ENCODE measurements around the gene RNPEPL1.

Gene RNPEPL1

DNA sequence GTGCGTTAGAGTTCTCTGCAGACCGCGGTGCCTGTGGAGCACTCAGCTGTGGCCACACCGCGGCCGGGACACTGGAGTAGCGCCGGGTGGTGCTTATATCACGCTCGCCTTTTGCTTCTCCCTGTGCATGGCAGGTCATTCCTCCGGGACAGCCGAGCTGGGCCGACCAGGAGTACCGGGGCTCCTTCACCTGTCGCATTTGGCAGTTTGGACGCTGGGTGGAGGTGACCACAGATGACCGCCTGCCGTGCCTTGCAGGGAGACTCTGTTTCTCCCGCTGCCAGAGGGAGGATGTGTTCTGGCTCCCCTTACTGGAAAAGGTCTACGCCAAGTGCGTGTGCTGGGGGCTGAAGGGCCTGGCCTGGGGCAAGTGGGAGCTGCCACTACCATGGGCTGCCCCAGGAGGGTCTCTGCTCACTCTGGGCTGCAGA, 22.4 kb downstream of the RNPEPL1 start:
- no peak for DNase-seq (ENCODE audit: low read depth, low spot score)

DNA sequence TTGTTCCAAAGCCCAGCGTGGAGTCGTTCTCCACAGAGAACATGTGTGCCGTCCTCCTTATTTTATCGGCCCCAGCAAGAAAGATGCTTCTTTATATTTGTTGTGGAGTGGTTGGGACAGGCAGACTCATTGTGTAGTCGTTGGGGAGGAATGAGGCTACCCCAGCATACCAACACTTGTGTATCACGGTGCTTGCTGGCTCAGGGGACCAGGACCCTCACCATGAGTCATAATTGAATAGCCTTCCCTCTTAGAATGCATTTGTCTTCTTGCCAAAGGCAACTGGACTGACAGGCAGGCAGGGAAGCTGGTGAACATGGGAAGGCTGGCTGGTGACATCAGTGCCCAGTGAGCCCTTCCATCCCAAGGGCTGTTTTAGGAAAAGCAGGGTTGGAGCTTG, 22.9 kb downstream of the RNPEPL1 start:
- DNase-seq (ENCODE audit: low read depth, low spot score) = peak; percentile 89

DNA sequence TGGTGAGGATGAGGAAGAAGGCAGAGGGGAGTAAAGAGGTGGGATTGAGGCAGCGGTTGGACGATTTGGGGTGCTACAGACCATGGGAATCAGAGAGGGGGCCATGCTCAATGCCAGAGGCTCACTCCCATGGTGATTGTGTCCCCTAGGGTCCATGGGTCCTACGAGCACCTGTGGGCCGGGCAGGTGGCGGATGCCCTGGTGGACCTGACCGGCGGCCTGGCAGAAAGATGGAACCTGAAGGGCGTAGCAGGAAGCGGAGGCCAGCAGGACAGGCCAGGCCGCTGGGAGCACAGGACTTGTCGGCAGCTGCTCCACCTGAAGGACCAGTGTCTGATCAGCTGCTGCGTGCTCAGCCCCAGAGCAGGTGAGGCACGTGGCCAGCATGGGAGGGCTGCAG, 23.5 kb downstream of the RNPEPL1 start:
- no peak for DNase-seq (ENCODE audit: low read depth, low spot score)

DNA sequence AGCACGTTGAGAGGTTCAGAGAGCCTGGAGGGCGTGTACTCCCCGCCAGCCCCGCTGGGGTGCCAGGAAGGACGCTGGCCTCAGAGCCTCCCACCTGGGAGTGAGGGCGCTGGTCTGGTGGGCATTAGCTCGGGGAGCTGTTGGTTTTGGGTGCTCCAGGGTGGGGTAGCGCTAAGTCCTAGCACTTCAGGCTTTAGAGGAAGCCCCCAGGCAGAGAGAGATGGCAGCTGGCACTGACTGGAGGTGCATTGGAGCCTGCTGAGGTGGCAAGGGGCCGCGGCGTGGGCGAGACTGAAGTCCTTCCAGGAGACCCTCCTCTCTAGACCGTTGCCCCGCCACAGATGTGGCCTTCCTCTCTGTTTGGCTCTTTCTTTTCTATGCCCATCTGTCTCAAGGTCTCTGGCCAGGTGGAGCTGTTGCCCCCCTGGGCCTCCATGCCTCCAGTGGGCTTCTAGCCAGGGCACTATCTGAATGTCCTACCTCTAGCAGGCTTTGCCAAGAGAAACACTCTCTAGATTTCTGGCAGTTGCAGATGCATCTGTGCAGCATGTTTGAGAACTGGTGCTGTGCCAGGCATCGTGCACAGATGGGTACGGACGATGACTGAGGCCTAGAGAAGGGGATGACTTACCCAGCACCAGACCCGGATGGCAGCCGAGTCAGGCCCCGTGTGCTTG, 24.9 kb downstream of the RNPEPL1 start:
- no peak for DNase-seq (ENCODE audit: low read depth, low spot score)

DNA sequence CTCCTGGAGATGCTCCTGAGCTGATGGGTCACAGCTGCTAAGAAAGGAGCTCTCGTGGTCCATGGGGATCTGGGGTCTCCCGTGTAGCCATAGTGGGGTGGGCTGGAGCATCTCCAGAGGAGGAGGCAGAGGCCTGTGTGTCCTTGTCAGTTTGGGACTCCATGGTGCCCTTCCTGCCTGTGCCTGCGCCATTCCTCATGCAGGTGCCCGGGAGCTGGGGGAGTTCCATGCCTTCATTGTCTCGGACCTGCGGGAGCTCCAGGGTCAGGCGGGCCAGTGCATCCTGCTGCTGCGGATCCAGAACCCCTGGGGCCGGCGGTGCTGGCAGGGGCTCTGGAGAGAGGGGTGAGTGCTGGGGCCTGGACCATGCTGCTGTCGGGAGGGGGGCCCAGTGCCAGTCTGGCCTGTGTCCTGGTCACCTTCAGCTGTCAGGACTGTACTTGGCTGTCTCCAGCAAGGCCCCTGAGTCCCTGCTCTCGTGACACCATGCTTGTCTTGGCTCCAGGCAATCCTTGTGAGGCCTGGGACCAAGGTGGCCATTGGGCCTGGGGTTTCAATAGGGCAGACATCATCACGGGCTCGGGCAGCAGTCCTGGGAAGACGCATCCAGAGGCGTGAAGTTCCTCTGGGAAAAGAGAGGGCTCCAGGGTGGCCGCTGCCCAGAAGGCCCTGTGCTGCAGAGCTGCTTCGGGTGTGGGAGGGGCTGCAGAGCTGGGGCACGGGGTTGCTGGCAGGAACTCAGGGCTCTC, 25.6 kb downstream of the RNPEPL1 start:
- no peak for DNase-seq (ENCODE audit: low read depth, low spot score)

DNA sequence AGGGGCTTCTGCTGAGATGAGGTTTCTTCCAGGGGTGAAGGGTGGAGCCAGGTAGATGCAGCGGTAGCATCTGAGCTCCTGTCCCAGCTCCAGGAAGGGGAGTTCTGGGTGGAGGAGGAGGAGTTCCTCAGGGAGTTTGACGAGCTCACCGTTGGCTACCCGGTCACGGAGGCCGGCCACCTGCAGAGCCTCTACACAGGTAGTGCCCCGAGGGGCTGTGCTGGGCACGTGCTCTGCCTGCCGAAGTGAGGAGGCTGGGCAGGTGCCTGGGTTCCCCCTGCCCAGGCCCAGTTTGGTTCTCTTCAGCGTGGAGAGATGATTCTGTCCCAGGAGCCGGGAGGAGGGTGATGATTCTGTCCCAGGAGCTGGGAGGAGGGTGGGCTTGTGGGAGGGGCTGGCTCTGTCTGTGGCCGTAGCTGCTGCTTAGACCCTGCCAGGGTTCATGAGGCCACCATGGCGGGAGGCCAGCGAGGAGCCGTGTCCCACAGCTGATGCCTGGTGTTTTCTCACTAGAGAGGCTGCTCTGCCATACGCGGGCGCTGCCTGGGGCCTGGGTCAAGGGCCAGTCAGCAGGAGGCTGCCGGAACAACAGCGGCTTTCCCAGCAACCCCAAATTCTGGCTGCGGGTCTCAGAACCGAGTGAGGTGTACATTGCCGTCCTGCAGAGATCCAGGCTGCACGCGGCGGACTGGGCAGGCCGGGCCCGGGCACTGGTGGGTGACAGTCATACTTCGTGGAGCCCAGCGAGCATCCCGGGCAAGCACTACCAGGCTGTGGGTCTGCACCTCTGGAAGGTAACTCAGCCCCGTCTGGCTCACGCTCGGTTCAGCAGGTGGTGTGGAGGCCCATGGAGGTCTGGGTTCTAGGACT, 26.5 kb downstream of the RNPEPL1 start:
- no peak for DNase-seq (ENCODE audit: low read depth, low spot score)

DNA sequence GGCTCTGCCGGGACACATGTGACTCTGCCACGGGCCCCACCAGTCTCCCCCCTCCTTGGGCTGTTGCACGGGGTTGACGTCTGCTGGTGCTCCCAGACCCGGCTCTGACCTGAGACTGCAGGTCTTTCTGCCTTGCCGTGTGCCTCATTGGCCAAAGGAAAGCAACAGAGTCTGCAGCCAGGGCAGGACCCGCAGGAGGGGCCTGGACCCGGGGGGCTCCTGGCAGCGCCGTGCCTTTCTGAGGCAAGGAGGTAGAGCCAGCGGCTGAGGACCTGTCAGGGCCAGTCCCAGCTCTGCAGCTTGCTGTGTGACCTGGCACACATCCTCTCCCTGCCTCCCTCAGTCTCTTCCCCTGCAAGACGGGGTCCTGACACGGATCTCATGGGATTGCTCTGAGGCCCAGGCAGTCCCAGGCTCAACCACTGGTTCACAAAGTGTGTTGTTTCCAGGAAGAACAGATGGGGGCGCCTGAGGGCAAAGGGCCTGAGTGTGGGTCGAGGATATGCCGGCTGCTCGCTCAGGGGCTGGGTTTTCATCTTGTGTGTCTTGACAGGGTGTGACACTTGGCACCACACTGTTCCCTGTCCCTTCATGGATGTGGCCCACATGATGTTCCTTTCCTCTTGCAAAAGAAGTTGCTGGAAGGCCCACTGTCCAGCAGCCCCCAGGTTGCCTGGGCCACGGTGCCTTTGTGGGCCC, 27.2 kb downstream of the RNPEPL1 start:
- peak; percentile 19 for DNase-seq (ENCODE audit: low read depth, low spot score)

DNA sequence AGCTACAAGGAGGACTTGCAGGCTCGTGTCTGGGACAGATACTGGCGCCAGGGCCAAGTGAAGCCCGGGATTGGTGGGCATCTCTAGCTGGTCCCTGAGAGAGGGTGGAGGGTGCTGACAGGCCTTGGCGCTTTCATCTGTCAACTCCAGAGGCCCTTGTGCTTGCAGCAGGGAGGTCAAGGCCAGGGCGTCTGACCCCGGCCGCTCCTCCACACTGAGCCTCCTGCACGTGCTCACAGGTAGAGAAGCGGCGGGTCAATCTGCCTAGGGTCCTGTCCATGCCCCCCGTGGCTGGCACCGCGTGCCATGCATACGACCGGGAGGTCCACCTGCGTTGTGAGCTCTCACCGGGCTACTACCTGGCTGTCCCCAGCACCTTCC, 27.8 kb downstream of the RNPEPL1 start:
- DNase-seq (ENCODE audit: low read depth, low spot score) = no peak

DNA sequence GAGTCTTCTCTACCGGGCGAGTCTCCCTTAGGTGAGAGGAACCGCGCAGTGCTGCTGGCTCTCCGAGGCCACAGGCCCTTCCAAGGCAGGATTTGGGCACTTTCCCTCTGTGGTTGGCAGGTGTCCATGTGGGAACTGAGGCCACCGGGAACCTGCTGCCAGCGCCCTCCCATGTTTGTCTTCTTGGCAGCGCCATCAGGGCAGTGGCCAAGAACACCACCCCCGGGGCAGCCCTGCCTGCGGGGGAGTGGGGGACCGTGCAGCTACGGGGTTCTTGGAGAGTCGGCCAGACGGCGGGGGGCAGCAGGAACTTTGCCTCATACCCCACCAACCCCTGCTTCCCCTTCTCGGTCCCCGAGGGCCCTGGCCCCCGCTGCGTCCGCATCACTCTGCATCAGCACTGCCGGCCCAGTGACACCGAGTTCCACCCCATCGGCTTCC, 28.2 kb downstream of the RNPEPL1 start:
- DNase-seq (ENCODE audit: low read depth, low spot score) = peak; percentile 31

DNA sequence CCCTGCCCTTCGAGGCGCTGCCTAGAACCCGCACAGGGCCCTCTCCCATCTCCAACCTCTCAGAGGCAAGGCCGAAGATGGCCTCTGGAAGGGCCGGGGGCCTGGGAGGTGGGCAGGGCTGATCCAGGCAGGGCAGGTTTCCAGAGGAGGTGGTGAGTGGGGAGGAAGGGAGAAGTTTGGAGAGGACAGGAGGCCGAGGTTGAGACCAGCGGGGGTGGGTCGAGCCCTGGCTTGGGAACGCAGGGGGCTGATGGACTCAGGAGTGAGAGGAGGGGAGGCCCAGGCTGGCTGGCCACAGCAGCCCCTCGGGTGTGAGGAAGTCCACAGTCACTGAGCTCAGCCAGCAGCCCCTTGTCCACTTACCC, 28.8 kb downstream of the RNPEPL1 start:
- no peak for DNase-seq (ENCODE audit: low read depth, low spot score)

DNA sequence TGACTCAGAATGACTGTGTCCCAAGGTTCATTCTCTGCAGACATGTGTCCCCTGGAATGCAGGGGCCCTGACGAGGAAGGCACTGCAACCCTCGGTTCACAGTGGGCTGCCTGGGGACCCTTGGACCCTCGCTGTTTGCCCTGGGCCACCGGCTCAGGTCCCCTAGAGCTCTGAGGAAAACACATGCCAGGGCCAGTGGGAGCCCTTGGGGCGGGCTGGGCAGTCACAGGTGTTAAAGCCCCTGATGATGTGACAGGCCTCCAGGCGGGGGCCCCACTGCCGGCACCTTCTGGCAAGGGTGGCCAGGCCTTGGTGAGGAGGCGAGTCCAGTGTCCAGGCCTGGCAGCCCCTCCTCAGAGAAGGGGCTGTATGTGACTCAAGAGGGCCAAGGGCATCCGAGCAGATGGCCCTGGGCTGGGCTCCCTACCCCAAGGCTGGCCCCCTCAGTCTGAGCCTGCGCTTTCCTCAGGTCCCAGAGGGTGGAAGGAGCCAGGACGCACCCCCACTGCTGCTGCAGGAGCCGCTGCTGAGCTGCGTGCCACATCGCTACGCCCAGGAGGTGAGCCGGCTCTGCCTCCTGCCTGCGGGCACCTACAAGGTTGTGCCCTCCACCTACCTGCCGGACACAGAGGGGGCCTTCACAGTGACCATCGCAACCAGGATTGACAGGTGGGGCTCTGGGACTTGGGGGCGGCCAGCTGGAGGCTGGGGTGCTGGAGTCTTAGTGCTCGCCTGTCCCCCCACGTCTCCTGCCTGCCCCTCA, 29.3 kb downstream of the RNPEPL1 start:
- DNase-seq (ENCODE audit: low read depth, low spot score) = no peak

DNA sequence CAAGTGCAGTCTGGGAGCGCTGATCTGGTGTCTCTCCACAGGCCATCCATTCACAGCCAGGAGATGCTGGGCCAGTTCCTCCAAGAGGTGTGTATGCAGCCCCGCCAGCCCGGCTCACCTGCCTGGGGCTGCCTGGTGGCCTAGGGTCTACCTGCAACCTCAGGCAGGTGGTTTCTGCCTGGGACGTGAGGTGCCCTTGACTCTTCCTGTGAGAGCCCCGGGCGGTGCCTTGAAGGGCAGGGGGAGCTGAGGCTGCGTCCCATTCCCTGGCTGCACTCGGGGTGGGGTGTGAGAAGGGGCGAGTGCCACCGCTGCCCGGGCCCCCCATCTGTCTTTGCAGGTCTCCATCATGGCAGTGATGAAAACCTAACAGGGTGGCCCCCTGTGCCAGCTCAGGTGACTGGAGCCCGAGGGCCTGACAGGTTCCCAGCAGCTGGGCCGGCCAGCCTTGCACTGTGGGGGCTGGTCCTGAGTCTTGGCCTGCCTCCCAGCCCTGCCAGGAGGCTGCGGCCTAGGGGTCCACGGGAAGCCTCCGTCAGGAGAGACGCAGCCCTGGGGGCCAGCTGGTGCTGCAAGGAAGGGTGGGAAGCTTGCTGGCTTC, 30.1 kb downstream of the RNPEPL1 start:
- no peak for DNase-seq (ENCODE audit: low read depth, low spot score)

DNA sequence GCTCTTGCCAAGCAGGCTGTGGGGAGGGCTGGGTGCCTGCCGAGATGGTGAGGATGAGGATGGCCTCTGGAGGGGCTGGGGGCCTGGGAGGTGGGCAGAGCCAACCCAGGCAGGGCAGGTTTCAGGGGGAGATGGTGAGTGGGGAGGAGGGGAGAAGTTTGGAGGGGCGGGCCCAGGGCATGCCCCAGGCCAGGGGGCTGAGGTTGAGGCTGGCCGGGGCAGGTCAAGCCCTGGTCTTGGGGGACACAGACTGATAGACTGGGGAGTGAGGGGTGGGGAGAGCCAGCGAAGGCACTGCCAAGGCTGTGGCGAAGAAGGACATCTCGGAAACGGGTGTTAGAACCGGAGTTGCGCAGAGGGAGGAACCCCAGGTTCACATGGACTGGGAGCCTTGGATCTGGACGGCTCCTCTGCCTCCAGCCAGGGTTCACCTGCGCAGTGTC, 30.9 kb downstream of the RNPEPL1 start:
- DNase-seq (ENCODE audit: low read depth, low spot score) = no peak

DNA sequence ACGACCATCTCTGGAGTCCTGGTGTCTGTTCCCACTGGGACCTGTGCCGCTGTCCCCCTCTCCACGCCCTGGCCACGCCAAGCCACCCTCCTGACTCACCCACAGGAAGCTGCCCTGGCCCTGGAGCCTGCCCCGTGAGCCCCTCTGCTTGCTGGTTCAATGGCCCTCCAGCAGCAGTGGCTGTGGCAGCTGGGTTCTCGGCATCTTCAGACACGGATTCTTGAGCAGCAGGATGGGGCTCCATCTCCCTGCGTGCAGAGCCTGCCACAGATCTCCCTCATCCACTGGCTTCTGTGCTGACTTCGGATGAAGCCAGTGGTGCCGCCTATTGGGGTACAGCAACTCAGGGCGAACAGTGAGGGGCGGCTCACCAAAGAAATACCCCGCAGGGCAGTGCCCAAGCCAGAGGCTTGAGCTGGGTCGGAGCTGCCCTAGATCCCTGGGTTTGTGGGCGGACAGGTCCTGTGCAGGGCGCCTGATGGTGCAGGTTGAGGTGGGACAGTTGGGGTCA, 32.2 kb downstream of the RNPEPL1 start:
- DNase-seq (ENCODE audit: low read depth, low spot score) = no peak

DNA sequence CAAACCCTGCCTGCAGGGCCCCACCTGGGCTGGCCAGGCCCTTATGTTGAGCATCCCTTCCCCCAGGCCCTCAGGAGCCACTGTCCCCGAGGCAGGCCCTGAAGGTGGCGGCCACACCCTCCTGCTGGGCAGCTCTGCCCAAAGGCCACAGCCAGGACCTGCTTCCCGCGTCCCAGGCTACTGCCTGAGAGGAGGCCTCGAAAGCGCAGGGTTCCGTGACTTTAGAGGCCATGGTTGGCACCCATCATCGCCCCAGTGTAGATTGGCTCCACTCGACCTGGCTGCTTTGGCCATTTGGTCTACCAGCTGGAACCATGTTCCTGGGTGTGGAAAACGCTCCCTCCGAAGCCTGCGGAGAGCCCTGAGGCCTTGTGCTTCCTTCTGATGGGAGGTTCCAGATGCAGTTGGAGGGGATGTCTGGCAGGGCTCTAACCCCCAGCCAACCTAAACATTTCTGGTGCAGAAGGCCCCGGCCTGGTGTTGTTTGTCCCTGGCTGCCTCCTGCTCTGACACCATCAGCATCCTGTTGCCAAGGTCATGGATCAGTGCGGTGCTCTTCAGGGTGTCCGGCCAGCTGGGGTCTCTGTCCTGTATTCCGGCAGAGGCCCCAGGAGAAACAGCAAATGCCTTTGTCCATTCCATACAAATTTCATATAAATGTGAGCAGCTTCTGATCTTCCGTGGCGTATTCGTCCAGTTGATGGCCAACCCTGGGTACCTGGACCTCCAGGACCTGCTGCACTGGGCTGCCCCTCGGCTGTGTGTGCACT, 33.0 kb downstream of the RNPEPL1 start:
- no peak for DNase-seq (ENCODE audit: low read depth, low spot score)

DNA sequence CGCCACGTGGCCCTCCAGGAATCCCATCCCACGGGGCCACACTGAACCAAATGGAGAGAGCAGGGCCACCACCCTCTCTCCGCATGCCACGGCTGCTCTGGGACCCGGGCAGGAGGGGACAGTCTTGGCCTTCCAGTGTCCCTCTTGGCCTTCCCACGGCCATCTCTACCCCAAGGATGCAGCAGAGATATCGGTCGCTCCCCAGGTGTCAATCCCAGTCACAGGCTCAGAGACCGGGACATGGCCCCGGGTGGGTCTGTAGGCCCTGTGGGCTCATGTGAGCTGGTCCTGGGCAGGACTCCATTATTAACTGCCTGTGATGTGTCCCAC, 33.5 kb downstream of the RNPEPL1 start:
- no peak for DNase-seq (ENCODE audit: low read depth, low spot score)

DNA sequence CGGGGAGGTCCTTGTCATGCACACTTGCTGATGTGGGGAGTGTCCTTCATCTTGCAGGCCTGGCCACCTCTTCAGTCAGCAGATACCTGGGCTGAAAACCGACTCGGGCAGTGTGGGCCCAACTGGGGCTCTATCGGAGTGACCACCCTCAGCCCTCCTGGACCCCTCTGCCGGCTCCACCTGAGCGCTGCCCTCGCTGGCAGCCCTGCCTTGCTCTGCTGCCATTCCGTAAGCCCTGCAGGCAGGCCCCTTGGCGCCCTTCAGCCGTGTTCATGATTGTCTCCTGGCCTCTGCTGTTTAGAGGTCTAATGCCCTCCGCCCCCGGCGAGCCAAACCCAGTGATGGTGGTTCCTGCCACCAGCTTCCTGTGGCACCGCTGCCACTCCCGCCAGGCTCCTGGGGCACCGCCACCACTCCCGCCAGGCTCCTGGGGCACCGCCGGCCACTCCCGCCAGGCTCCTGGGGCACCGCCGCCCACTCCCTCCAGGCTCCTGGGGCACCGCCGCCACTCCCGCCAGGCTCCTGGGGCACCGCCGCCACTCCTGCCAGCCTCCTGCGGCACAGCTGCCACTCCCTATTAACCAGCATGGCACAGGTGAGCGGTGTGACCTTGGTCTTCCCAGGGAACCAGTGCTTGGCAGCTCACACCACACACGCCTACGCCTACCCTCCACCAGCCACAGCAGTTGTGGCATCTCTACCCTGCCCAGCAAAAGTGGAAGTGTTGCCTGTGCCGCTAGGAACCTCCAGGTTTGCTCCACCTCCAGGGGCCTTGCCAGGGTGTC, 34.2 kb downstream of the RNPEPL1 start:
- no peak for DNase-seq (ENCODE audit: low read depth, low spot score)

DNA sequence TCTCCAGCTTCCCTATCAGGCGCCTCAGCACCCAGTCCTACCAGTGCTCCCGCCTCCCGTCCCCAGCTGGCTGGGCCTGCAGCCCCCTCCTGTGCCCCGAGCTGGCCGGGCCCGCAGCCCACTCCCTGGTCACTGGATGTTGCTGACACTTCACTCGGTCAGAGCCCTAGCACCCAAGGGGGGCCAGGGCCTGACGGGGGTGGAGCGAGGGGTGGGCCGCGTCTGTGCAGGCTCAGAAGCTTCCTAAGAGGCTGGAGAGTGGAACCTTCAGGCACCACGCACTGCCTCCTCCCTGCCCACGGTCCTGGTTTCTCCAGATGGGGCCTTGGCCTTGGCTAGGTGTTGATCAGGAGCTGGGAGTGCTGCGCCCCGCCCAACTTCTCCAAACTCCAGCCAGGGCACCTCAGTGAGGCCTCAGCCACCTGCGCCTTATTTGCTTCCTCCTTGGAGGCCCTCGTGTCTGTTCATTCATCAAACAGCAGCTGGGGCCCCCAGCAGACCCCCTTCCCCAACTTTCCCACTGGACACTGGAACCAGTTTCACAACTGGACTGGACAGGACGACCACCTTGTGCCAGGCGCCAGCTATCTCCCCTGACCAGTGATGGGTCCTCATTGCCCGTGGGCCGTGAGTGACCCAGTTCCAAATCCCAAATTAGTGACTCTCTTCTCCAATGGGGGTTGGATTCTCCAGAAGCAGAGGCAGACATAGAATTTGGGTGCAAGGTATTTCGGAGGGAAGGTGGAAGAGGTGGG, 35.0 kb downstream of the RNPEPL1 start:
- no peak for DNase-seq (ENCODE audit: low read depth, low spot score)
